Activated CD8-positive, alpha-beta memory T cell treated with anti-CD3 and anti-CD28 coated beads, Interleukin-2, amount 50 U/mL, for 4 hours (primary cell): ENCODE measurements around the gene NPFF.
A peak's percentile ranks its signal among the peaks of the same experiment; 100 is the strongest.
"Not testable (repeated sequence)": the region's sequence is repeated elsewhere in the genome, so short reads cannot be mapped to it uniquely, and the experiment has no call there.

Experiments used
- DNase-seq: peaks from one replicate; pipeline ENCODE4 v3.0.0-alpha.2; 2020

Gene NPFF

GRCh38 chr12:53493610-53494391, 13.5 kb downstream of the NPFF start:
- no peak for DNase-seq

- DNase-seq: peak; percentile 85
Observed at GRCh38 chr12:53492830-53493609, 14.3 kb downstream of the NPFF start.

GRCh38 chr12:53492188-53492587, 15.1 kb downstream of the NPFF start:
- no peak for DNase-seq

- no peak for DNase-seq
Observed at GRCh38 chr12:53489242-53489864, 17.9 kb downstream of the NPFF start.

GRCh38 chr12:53486736-53487487, 20.4 kb downstream of the NPFF start:
- DNase-seq: no peak

GRCh38 chr12:53485955-53486735, 21.1 kb downstream of the NPFF start:
- DNase-seq: no peak

GRCh38 chr12:53484686-53485575, 22.4 kb downstream of the NPFF start:
- no peak for DNase-seq

- DNase-seq: no peak
Observed at GRCh38 chr12:53483979-53484377, 23.3 kb downstream of the NPFF start.

- no peak for DNase-seq
Observed at GRCh38 chr12:53483225-53483978, 23.9 kb downstream of the NPFF start.

- no peak for DNase-seq
Observed at GRCh38 chr12:53482626-53483168, 24.6 kb downstream of the NPFF start.

- DNase-seq: no peak
Observed at GRCh38 chr12:53481939-53482586, 25.2 kb downstream of the NPFF start.

GRCh38 chr12:53481458-53481857, 25.8 kb downstream of the NPFF start:
- not testable (repeated sequence) for DNase-seq

GRCh38 chr12:53480491-53481442, 26.5 kb downstream of the NPFF start:
- DNase-seq: no peak

- DNase-seq: no peak
Observed at GRCh38 chr12:53479331-53479730, 28.0 kb downstream of the NPFF start.

- no peak for DNase-seq
Observed at GRCh38 chr12:53478865-53479264, 28.4 kb downstream of the NPFF start.

- no peak for DNase-seq
Observed at GRCh38 chr12:53476769-53477209, 30.5 kb downstream of the NPFF start.

- DNase-seq: no peak
Observed at GRCh38 chr12:53474819-53475218, 32.5 kb downstream of the NPFF start.

- no peak for DNase-seq
Observed at GRCh38 chr12:53474077-53474476, 33.2 kb downstream of the NPFF start.
